Ovary (tissue), 3 donors: ENCODE measurements around the gene MYO15B.

Source experiments
- EP300 ChIP-seq: sonication (generic); formaldehyde crosslinking; IDR thresholded peaks from one replicate; pipeline ENCODE4 v1.6.1; 2017; ENCODE audit warnings: antibody characterized with exemption
- TF ChIP-seq, protein P1 (sequence below), 3 donors: fragments of 450-650 bp in 2 of 3; fragments of 200-600 bp in 1 of 3; IDR thresholded peaks; one replicate each; pipeline versions ENCODE4 v1.5.1 to v1.8.0; 2016 to 2022; ENCODE audit warnings: antibody characterized with exemption in 3 of 3, mild to moderate bottlenecking in 1 of 3
- donor health status: DM: no; HTN: no; CAD: no.

DNA sequence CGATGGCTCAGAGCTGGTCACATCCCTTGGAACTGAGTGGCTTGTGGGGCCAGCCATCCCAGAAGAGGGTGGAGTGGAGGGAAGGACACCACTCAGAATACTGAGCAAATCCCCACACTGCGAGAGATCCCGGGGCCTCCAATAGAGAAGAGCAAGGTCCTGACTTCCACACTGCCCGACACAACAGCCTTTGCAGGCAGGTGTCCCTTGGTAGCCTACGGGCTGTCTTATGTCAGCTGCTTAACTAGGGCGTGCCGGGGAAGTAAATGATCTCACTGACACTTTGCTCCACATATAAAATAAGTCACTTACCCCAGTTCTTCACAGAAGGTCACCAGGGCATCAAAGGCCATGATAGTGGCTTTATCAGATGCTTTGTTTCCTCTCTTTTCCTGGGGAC, 63.3 kb downstream of the MYO15B start:
- TF ChIP-seq, protein P1, sequence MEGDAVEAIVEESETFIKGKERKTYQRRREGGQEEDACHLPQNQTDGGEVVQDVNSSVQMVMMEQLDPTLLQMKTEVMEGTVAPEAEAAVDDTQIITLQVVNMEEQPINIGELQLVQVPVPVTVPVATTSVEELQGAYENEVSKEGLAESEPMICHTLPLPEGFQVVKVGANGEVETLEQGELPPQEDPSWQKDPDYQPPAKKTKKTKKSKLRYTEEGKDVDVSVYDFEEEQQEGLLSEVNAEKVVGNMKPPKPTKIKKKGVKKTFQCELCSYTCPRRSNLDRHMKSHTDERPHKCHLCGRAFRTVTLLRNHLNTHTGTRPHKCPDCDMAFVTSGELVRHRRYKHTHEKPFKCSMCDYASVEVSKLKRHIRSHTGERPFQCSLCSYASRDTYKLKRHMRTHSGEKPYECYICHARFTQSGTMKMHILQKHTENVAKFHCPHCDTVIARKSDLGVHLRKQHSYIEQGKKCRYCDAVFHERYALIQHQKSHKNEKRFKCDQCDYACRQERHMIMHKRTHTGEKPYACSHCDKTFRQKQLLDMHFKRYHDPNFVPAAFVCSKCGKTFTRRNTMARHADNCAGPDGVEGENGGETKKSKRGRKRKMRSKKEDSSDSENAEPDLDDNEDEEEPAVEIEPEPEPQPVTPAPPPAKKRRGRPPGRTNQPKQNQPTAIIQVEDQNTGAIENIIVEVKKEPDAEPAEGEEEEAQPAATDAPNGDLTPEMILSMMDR (IDR thresholded peaks at IDR 0.05): no peak
- no peak for TF ChIP-seq EP300
